Measurements from ENCODE around the gene DPH7.

DPH7 gene

GRCh38 chr9:137590123-137590468 is 11.4 kb upstream of the DPH7 start:
- Histone ChIP-seq H3K27me3 (no peaks in the 10 kb centered on the region), H3K9me3 (replicated peaks in 1 of 11) (no peaks in the 10 kb centered on the region), H3K4me3 (peak overlapping the region; percentile 71 to 95 (median 88)), H3K9ac (peak overlapping the region; percentile 78 to 97 (median 88)), H3K36me3 (peaks cover 31 to 42% (median 39%) of the 10 kb centered on the region in 11 experiments), H3K4me2 (peak overlapping the region; percentile 86 to 99 (median 97)), H3K27ac (peak overlapping the region; percentile 34 to 85 (median 82); a peak in 21 of 22 replicates), H3K4me1 (peaks cover 22 to 40% (median 32%) of the 10 kb centered on the region in 10 experiments), H4K20me1 (peaks cover 0 to 54% (median 46%) of the 10 kb centered on the region in 11 experiments; a peak in 19 of 22 replicates)
- TF ChIP-seq Cebpa-rat (IDR thresholded peaks at IDR 0.05): no peak

DNA sequence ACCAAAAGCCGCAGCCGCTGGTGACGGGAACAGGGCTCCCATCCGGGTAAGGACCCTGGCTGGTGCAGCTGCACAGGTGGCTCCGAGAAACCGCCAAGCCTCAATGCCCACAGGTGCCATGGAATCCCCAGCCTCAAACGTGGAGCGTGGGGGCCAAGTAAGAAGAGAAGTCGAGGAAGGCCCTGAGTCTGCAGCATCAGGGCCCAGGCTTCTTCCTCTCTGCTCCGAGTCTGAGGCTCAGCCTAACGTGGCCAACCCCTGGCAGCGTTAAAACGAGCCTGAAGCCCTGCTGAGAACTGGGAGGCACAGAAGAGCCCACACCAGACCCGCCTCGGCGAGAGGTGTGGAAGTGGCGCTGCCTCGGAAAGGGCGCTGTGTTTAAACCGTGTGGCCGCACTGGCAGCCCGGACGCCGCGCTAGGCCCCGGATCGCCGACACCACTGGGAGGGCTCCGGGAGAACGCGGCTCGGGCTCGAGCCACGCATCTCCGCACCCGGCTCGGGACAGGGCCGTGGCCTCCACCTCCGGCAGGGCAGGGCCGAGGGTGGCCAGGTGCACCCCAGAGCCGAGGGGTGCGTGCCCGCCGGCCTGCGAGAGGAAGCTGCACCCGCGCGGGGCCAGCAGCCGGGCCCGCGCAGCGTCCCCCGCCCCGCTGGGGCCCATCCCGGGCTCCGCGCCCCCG is 10.9 kb upstream of the DPH7 start:
- peak overlapping the region; percentile 34 to 85 (median 82); a peak in 21 of 22 replicates for H3K27ac ChIP-seq
- peak overlapping the region; percentile 71 to 95 (median 88) for H3K4me3 ChIP-seq
- H3K9ac ChIP-seq: peak overlapping the region; percentile 78 to 97 (median 88)
- H4K20me1 ChIP-seq: peaks cover 0 to 59% (median 51%) of the 10 kb centered on the region in 11 experiments; a peak in 19 of 22 replicates
- H3K4me2 ChIP-seq: peak overlapping the region; percentile 86 to 99 (median 97)
- peaks cover 35 to 47% (median 44%) of the 10 kb centered on the region in 11 experiments for H3K36me3 ChIP-seq
- no peaks in the 10 kb centered on the region for H3K9me3 ChIP-seq (replicated peaks in 1 of 11)
- no peak for TF ChIP-seq Cebpa-rat (IDR thresholded peaks at IDR 0.05)
- peaks cover 22 to 40% (median 32%) of the 10 kb centered on the region in 10 experiments for H3K4me1 ChIP-seq
- no peaks in the 10 kb centered on the region for H3K27me3 ChIP-seq

DNA sequence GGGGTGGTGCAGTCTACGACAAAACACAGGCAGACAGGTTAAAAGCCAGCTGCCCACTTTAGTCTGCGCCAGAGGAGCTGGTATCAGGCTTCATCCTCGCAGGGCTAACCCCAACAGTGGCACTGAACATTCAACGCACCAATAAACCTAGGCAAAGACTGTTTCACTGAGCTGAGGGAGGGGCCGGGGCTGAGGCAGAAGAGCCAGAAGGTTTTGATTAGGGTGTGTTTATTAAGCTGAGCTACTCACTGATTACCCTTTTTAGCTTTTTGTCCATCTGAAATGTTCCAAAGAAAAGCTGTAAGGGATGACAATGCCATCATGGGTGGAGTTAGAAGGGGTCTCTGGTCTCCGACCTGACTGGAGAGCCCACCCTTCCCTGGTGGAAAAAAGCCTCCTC is 10.2 kb upstream of the DPH7 start:
- H3K4me3 ChIP-seq: peak overlapping the region; percentile 71 to 95 (median 88)
- peak overlapping the region; percentile 78 to 97 (median 88) for H3K9ac ChIP-seq
- TF ChIP-seq Cebpa-rat (IDR thresholded peaks at IDR 0.05): no peak
- H4K20me1 ChIP-seq: peaks cover 0 to 66% (median 58%) of the 10 kb centered on the region in 11 experiments; a peak in 19 of 22 replicates
- peaks cover 41 to 54% (median 51%) of the 10 kb centered on the region in 11 experiments for H3K36me3 ChIP-seq
- H3K9me3 ChIP-seq (replicated peaks in 1 of 11): no peaks in the 10 kb centered on the region
- H3K4me1 ChIP-seq: peaks cover 22 to 40% (median 32%) of the 10 kb centered on the region in 10 experiments
- peak overlapping the region in 7 of 11 experiments; percentile 60 to 85 (median 82); a peak in 10 of 22 replicates for H3K27ac ChIP-seq
- H3K4me2 ChIP-seq: peak overlapping the region; percentile 86 to 99 (median 97)
- no peaks in the 10 kb centered on the region for H3K27me3 ChIP-seq

DNA sequence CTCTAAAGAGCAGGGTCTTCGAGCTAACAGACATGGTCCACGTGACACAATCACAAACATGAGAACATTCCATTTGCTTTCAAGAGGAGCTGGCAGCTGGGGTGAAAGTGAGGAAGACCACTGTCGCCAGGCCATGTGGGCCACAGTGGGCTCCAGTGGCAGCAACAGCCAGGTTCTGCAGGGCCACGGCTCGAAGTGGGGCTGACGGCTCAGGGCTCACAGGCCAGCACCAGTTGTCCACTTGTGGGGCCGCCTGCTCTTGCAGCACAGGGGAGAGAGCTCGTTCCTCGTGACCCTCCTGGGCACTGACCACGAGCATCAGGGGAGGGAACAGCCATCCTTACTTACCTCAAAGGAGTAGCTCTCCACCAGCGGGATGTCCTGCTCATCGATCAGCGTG is 9.6 kb upstream of the DPH7 start:
- no peak overlapping the region for H3K27ac ChIP-seq
- no peaks in the 10 kb centered on the region for H3K9me3 ChIP-seq (replicated peaks in 1 of 11)
- peaks cover 22 to 40% (median 32%) of the 10 kb centered on the region in 10 experiments for H3K4me1 ChIP-seq
- TF ChIP-seq Cebpa-rat (IDR thresholded peaks at IDR 0.05): no peak
- H3K36me3 ChIP-seq: peaks cover 46 to 60% (median 57%) of the 10 kb centered on the region in 11 experiments
- H3K27me3 ChIP-seq: no peaks in the 10 kb centered on the region
- peak overlapping the region; percentile 16 to 99 (median 97); a peak in 18 of 22 replicates for H3K4me2 ChIP-seq
- peak overlapping the region in 4 of 10 experiments; percentile 71 to 94 (median 84); a peak in 4 of 20 replicates for H3K4me3 ChIP-seq
- peak overlapping the region in 10 of 11 experiments; percentile 78 to 97 (median 89); a peak in 18 of 22 replicates for H3K9ac ChIP-seq
- peaks cover 0 to 72% (median 64%) of the 10 kb centered on the region in 11 experiments; a peak in 19 of 22 replicates for H4K20me1 ChIP-seq

GRCh38 chr9:137586854-137587253 is 8.1 kb upstream of the DPH7 start:
- H3K27me3 ChIP-seq: no peaks in the 10 kb centered on the region
- TF ChIP-seq Cebpa-rat (IDR thresholded peaks at IDR 0.05): no peak
- H3K9ac ChIP-seq: peak overlapping the region in 8 of 11 experiments; percentile 16 to 97 (median 62); a peak in 6 of 22 replicates
- H3K36me3 ChIP-seq: peaks cover 61 to 74% (median 71%) of the 10 kb centered on the region in 11 experiments
- no peaks in the 10 kb centered on the region for H3K9me3 ChIP-seq (replicated peaks in 1 of 11)
- peaks cover 22 to 29% (median 26%) of the 10 kb centered on the region in 10 experiments for H3K4me1 ChIP-seq
- no peak overlapping the region for H3K4me3 ChIP-seq
- no peak overlapping the region for H3K4me2 ChIP-seq
- H3K27ac ChIP-seq: no peak overlapping the region
- H4K20me1 ChIP-seq: peaks cover 0 to 83% (median 78%) of the 10 kb centered on the region in 11 experiments; a peak in 19 of 22 replicates

DNA sequence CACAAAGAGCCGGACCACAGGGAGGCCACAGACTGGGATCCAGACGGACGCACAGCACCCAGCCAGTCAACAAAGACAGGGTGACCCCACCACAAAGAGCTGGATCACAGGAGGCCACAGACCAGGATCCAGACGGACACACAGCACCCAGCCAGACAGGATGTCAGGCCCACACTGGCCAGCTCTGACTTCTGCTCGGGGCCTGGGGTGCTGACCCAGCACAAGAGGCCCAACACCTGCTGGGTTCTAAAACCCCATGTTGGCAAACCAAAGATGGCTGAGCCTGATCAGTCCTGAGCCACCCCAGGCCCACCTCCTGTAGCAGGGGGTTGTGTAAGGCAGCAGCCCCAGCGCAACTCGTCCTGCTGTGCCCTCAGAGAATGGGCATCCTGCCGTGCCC is 5.2 kb upstream of the DPH7 start:
- peaks cover 73 to 92% (median 87%) of the 10 kb centered on the region in 11 experiments for H3K36me3 ChIP-seq
- no peak for TF ChIP-seq Cebpa-rat (IDR thresholded peaks at IDR 0.05)
- no peak overlapping the region for H3K4me2 ChIP-seq
- no peak overlapping the region for H3K4me3 ChIP-seq
- no peaks in the 10 kb centered on the region for H3K9me3 ChIP-seq (replicated peaks in 1 of 11)
- no peaks in the 10 kb centered on the region for H3K27me3 ChIP-seq
- H3K27ac ChIP-seq: no peak overlapping the region
- H3K9ac ChIP-seq: peak overlapping the region in 10 of 11 experiments; percentile 7 to 55 (median 32); a peak in 11 of 22 replicates
- H3K4me1 ChIP-seq: peaks cover 8 to 16% (median 14%) of the 10 kb centered on the region in 10 experiments
- H4K20me1 ChIP-seq: peaks cover 0 to 100% (median 89%) of the 10 kb centered on the region in 11 experiments; a peak in 19 of 22 replicates

DNA sequence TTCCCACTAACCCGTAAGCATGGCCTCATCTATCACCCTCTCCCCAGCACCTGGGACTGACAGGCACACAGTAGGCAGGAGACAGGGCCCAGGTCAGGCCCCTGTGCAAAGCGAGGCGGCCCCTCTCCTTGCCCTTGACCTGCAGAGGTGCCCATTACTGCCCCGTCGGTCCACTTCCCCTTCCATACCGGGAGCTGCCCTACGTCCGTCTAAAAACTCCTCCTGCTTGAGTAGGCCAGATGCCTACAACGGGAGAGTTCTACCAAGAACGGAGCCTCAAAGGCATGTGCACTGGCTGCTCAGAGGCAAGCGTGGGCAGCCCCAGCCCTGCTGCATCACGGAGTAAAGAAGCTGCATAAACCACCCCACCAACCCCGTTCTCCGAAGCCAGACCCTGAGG is 4.6 kb upstream of the DPH7 start:
- Histone ChIP-seq H3K4me1 (peaks cover 2 to 11% (median 8%) of the 10 kb centered on the region in 10 experiments; a peak in 18 of 20 replicates), H3K27ac (no peak overlapping the region), H3K4me3 (no peak overlapping the region), H3K4me2 (no peak overlapping the region), H3K9me3 (replicated peaks in 1 of 11) (no peaks in the 10 kb centered on the region), H4K20me1 (peaks cover 0 to 94% (median 83%) of the 10 kb centered on the region in 11 experiments; a peak in 18 of 22 replicates), H3K36me3 (peaks cover 71 to 86% (median 81%) of the 10 kb centered on the region in 11 experiments), H3K9ac (peak overlapping the region in 10 of 11 experiments; percentile 7 to 55 (median 32); a peak in 8 of 22 replicates), H3K27me3 (no peaks in the 10 kb centered on the region)
- no peak for TF ChIP-seq Cebpa-rat (IDR thresholded peaks at IDR 0.05)

GRCh38 chr9:137582286-137582860 is 3.6 kb upstream of the DPH7 start:
- no peak overlapping the region for H3K4me2 ChIP-seq
- peak overlapping the region in 2 of 11 experiments; percentile 7 to 9; a peak in 2 of 22 replicates for H3K9ac ChIP-seq
- H3K4me3 ChIP-seq: no peak overlapping the region
- H3K27ac ChIP-seq: no peak overlapping the region
- peaks cover 0 to 92% (median 74%) of the 10 kb centered on the region in 11 experiments; a peak in 20 of 22 replicates for H4K20me1 ChIP-seq
- H3K9me3 ChIP-seq (replicated peaks in 1 of 11): no peaks in the 10 kb centered on the region
- no peak for TF ChIP-seq Cebpa-rat (IDR thresholded peaks at IDR 0.05)
- H3K27me3 ChIP-seq: no peaks in the 10 kb centered on the region
- peaks cover 7 to 13% (median 12%) of the 10 kb centered on the region in 10 experiments for H3K4me1 ChIP-seq
- peaks cover 62 to 79% (median 71%) of the 10 kb centered on the region in 11 experiments for H3K36me3 ChIP-seq
